ENCODE measurements around the gene EGFR.

DNA sequence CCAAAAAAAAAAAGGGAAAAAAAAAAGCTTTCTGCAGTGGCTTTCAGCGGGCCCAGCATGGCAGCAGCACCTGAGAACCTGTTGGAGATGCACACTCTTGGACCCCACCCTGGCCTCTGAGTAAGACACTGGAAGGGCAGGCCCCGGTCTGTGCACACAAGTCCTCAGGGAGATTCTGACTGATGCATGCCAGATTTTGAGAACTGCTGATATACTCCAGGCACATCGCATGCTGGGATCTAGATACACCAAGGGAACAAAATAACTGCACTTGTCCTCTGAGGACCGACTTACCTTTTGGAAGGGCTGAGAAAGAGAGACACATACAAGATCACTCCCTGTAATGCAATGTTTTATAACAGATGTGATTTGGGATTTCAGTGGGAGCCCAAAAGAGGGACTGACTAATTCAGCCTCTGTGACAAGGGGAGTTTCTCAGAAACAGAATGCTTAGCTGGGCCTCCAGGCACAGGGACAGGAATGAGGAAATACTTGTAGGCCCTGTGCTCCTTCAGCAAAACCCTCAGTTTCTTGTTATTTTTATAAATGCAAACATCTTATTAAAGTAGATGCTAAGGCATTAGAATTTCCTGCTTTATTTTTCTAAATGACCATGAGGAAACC lies 8.2 kb downstream of the EGFR start:
- TF ChIP-seq, protein P1, sequence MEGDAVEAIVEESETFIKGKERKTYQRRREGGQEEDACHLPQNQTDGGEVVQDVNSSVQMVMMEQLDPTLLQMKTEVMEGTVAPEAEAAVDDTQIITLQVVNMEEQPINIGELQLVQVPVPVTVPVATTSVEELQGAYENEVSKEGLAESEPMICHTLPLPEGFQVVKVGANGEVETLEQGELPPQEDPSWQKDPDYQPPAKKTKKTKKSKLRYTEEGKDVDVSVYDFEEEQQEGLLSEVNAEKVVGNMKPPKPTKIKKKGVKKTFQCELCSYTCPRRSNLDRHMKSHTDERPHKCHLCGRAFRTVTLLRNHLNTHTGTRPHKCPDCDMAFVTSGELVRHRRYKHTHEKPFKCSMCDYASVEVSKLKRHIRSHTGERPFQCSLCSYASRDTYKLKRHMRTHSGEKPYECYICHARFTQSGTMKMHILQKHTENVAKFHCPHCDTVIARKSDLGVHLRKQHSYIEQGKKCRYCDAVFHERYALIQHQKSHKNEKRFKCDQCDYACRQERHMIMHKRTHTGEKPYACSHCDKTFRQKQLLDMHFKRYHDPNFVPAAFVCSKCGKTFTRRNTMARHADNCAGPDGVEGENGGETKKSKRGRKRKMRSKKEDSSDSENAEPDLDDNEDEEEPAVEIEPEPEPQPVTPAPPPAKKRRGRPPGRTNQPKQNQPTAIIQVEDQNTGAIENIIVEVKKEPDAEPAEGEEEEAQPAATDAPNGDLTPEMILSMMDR (IDR thresholded peaks at IDR 0.05; ENCODE audit: poor library complexity): no peak
- TF ChIP-seq EZH2 (IDR thresholded peaks at IDR 0.05; ENCODE audit: borderline replicate concordance) (no peak), EZH2phosphoT487 (IDR thresholded peaks at IDR 0.05; ENCODE audit: low read depth, severe bottlenecking, unreplicated experiment) (no peak)

Measured in hepatocyte (in vitro differentiated cells).